AG09319 (cell line): ENCODE measurements around the gene TSSC4.

Experiments
- DNase-seq: peaks from one replicate; pipeline ENCODE4 v3.0.0-alpha.2; 2010; ENCODE audit warnings: low read depth; ENCODE audit errors: extremely low read depth
- TF ChIP-seq, protein P1 (sequence below): IDR thresholded peaks from 2 replicates; pipeline ENCODE4 v1.5.1; 2011; ENCODE audit warnings: low read depth, mild to moderate bottlenecking, inconsistent platforms, low read length, moderate library complexity

The TSSC4 gene

DNA sequence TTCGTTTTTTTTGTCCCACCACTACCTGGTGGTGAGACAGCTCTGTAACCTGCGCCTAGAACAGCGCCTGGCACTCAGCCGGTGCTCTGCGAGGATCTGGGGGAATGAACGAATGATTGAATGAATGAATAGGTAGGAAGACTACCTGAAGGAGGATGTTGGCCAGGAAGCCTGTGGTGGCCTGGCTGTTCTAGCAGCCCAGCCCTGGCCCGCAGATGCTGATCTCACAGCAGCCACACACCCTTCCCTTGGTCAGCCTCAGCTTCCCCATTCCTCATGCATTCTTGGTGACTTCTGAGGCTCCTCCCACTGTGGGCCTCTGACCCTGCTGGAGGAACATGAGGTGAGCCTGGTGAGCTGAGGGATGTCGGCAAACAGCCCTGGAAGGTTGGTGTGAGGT, 40.1 kb downstream of the TSSC4 start:
- DNase-seq = no peak
- TF ChIP-seq, protein P1, sequence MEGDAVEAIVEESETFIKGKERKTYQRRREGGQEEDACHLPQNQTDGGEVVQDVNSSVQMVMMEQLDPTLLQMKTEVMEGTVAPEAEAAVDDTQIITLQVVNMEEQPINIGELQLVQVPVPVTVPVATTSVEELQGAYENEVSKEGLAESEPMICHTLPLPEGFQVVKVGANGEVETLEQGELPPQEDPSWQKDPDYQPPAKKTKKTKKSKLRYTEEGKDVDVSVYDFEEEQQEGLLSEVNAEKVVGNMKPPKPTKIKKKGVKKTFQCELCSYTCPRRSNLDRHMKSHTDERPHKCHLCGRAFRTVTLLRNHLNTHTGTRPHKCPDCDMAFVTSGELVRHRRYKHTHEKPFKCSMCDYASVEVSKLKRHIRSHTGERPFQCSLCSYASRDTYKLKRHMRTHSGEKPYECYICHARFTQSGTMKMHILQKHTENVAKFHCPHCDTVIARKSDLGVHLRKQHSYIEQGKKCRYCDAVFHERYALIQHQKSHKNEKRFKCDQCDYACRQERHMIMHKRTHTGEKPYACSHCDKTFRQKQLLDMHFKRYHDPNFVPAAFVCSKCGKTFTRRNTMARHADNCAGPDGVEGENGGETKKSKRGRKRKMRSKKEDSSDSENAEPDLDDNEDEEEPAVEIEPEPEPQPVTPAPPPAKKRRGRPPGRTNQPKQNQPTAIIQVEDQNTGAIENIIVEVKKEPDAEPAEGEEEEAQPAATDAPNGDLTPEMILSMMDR = no peak

DNA sequence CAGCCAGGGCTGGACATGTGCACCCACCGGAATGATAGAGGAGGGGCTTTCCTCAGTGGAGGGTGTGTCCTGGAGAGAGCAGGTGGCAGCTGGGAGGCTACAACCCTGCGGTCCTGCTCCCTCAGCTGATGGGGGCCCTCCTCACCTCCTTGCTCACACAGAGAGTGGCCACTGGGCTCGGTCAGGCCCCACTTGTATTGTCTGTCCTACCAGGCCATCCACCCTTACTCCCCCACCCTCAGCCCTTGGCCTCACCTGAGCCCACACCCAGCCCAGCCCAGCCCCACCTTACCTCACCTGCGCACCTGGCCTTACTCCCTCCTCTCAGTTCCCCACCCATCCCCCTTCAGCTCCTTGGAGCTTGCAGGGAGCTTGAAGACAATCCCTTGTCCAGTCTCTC, 40.6 kb downstream of the TSSC4 start:
- TF ChIP-seq, protein P1 = no peak
- DNase-seq = no peak

DNA sequence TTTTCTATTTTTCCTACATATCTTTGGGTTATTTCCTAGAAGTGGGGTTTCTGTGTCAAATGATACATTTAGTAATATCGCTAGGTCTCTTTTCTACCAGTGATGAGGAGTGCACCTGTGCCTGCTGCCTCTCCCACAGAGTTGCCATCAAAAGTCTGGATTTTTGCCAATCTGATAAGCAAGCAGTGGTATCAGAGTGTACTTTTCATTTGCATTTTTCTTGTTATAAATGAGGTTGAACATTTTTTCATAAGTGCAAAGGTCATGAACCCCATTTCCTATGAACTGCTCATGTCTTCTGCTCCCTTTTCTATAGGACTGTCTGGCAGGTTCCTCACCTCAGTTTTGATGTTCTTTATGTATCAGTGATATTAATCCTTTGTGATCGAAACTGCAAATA, 42.0 kb downstream of the TSSC4 start:
- TF ChIP-seq, protein P1 = no peak
- DNase-seq = no peak

DNA sequence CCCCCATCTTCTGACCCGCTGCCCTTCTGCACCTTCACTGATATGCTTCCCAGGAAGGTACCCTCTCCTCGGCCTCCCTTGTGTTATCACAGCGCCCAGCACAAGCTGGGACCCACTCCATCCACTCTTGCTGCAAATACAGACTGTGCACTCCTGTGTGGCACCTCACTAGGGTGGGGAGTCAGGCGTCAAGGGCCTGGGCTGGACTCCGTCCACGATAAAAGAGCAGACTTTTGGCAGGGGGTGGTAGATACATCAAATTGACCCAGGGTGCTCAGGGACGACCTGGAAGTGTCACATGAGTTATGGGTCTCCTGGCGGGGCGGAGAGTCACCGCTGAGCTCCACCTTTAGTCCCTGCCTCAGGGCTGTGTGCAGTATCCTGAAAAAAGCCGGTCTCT, 42.9 kb downstream of the TSSC4 start:
- TF ChIP-seq, protein P1 = no peak
- no peak for DNase-seq

DNA sequence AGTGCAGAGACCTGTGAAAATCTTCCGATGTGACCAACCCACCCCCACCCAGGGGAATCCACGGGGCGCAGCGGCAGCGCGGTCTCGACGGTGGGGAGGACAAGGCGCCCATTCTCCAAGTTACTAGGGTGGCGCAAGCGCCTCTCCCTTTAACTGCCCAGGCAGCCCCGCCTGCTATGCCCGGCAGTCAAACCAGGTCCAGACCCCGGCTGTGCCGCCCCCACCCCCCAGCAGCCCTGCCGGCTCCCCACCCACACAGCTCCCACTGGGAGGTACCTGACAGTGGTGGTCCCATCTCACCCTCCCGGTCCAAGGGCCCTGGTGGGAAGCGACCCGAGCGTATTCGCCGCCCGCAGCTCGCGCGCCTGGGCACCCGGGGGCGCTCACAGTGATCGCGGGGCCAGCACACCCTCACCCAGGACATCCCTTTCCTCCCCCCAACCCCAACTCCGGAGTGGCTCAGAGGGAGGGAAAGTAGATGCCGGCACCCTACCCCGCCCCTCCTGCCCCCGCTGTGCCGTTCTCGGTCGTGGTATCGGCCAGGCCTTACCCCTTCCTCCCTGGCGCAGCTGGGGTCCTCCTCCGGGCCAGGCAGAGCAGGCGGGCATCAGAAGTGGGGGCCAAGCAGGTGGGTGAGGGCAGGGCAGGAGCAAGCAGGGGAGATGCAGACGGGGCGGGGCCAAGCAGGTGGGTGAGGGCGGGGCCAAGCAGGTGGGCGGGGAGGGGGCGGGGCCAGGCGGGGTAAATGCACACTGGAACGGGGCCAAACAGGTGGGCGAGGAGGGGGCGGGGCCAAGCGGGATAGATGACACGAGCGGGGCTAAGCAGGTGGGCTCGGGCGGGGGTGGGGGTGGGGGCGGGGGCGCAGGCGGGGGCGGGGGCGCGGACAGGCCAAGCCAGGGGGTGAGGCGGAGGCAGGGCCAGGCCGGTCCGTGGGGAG, 43.6 kb downstream of the TSSC4 start, which contains the start of gene TRPM5:
TSS of gene TRPM5 (minus strand) at position 634 of the 940 bp plus-strand sequence. CDS start 21,478 bp downstream, outside the sequence.
- no peak for DNase-seq

DNA sequence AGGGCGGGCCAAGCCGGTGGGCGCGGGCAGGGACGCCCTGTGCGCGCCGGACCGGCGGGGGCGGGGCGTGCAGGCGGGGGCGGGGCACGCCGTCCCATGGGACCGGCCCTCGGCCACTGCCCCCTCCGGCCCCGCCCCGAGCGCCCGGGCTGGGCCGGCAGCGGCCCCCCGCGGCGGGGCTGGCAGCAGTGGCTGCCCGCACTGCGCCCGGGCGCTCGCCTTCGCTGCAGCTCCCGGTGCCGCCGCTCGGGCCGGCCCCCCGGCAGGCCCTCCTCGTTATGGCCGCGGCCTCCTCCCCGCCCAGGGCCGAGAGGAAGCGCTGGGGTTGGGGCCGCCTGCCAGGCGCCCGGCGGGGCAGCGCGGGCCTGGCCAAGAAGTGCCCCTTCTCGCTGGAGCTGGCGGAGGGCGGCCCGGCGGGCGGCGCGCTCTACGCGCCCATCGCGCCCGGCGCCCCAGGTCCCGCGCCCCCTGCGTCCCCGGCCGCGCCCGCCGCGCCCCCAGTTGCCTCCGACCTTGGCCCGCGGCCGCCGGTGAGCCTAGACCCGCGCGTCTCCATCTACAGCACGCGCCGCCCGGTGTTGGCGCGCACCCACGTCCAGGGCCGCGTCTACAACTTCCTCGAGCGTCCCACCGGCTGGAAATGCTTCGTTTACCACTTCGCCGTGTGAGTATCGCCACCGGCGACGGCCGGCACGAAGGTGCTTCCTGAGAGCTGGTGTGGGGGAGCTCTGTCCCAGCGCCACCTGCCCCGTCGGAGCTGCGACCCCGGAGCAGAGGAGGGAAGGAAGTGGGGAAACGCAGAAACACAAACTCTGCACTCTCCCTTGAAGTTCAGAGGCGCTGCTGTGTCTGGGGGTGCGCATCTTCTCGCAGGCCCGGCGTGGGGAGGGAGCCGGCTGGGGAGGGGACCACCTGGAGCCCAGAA, 44.5 kb downstream of the TSSC4 start, which contains the start of gene KCNQ1:
TSS of gene KCNQ1 (plus strand) at position 188 of the 925 bp plus-strand sequence. CDS start at position 279, 91 bp downstream.
- no peak for DNase-seq

More for the DNA sequence above, 43.6 kb downstream of the TSSC4 start, which contains the start of gene TRPM5:
- TF ChIP-seq, protein P1 = no peak

More for the DNA sequence above, 44.5 kb downstream of the TSSC4 start, which contains the start of gene KCNQ1:
- TF ChIP-seq, protein P1 = no peak
